ENCODE results near the gene SNRPD2.

SNRPD2 gene

DNA sequence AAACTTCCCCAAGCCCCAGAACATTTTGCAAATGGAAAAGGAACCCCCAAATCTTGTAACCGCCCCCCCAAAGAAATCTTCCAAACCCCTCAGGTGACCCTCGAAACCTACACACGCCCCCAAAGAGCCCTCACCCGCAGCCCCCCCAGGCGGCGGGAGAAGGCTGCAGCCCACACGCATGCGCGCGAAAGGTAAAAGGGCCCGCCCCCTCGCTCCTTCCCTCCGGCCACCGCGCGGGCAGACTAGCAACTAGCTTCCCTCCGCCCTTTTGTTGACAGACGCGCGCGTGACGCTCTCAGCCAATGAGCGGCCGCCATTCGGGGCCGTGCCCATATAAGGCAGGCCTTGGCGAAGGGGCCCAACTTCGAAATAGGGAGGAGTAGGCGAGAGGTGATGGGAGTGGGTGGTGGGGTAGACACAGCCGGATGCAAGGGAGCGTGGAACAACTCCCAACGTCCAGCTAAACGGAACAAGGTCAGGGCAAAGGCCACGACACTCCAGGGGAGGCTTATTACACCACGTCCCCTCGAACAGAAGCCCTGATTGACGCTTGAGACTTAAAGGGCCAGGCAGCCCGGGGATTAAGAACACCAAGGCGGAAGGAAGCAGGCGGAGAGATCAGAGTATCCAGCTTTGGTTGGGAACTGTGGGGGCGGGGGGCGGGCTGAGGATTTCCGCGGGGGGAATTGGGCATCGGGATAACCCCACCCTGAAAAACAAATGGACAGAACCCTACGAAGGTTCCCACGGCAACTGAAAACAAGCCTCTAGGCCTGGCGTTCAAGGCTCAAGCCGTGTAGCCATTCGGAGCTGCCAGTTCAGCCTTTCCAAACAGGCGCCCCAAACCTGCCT is 25.6 kb upstream of the SNRPD2 start:
- peaks cover 17% of the 10 kb centered on the region for H3K4me1 ChIP-seq (ENCODE audit: control insufficient read depth, insufficient read depth, low read length)
- H3K9me3 ChIP-seq (ENCODE audit: control insufficient read depth in 2 of 2, low read length in 2 of 2): no peaks in the 10 kb centered on the region
- H3K36me3 ChIP-seq (ENCODE audit: control insufficient read depth in 2 of 2, insufficient read depth in 2 of 2, low read length in 2 of 2): peaks cover 0 to 3% of the 10 kb centered on the region in 2 donors
- H3K4me3 ChIP-seq (ENCODE audit: low read length in 2 of 2): peak overlapping the region; percentile 91 to 99
- peak overlapping the region; percentile 95 to 96 for H3K9ac ChIP-seq (ENCODE audit: low read length in 2 of 2)
- H3K27ac ChIP-seq (ENCODE audit: low read length): peak overlapping the region; percentile 97
- H3K27me3 ChIP-seq (ENCODE audit: control insufficient read depth in 1 of 2, insufficient read depth in 2 of 2, low read length in 2 of 2): no peaks in the 10 kb centered on the region

DNA sequence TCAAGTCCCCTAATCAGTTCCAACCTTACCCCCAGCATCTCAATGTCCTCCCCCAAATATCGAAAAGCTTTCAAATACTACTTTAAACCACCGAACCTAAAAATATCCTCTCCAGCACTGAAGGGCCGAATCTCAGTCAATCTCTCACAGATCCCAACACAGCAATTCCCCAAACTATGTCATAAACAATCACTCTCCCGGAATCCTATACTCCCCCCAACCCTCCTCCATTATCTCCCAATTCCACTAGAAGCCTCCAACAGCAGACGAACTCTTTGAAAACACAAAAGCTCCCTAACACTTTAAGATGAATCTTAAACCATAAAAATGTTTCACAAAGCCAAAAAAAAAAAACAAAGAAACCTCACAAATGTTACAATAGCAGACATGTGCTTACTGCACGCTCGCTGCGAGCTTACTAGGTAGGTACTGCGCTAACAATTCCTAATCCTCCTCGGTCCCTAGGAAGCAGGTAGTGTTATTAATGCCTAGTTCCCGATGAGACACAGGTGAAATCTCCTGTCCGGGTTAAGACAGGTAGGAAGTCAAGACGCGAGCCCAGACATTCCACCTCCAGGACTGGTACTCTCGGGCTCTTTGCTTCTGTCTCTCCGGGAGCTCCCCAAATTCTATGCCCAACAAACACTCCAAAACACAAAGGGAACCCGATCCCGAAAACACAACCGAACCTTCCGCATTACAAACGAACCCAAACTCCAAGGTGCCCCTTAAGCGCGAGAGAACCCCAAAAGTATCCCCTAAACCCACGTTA is 24.8 kb upstream of the SNRPD2 start:
- Histone ChIP-seq H3K4me3 (ENCODE audit: low read length in 2 of 2) (peak overlapping the region; percentile 91 to 99), H3K9me3 (ENCODE audit: control insufficient read depth in 2 of 2, low read length in 2 of 2) (no peaks in the 10 kb centered on the region), H3K36me3 (ENCODE audit: control insufficient read depth in 2 of 2, insufficient read depth in 2 of 2, low read length in 2 of 2) (peaks cover 2 to 3% of the 10 kb centered on the region in 2 donors), H3K9ac (ENCODE audit: low read length in 2 of 2) (peak overlapping the region; percentile 94 to 95), H3K27ac (ENCODE audit: low read length) (peak overlapping the region; percentile 97), H3K4me1 (ENCODE audit: control insufficient read depth, insufficient read depth, low read length) (peaks cover 17% of the 10 kb centered on the region), H3K27me3 (ENCODE audit: control insufficient read depth in 1 of 2, insufficient read depth in 2 of 2, low read length in 2 of 2) (no peaks in the 10 kb centered on the region)

DNA sequence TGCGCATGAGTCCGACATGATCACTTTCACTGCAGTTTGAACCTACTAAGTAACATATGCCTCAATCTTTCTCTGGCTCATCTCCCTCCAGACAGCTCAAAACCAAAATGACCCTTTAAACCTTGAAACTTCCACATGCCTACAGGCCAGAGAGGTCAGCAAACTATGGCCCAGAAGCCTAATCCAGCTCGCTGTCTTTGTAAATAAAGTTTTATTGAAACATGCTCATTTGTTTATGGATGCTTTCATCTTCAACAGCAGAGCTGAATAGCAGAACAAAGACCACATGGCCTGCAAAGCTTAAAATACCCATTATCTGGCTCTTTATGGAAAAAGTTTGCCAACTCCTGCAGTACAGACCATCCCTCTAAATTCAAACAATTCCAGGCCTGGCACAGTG is 23.4 kb upstream of the SNRPD2 start:
- Histone ChIP-seq H3K4me1 (ENCODE audit: control insufficient read depth, insufficient read depth, low read length) (peaks cover 26% of the 10 kb centered on the region), H3K27ac (ENCODE audit: low read length) (no peak overlapping the region), H3K9ac (ENCODE audit: low read length in 2 of 2) (no peak overlapping the region), H3K36me3 (ENCODE audit: control insufficient read depth in 2 of 2, insufficient read depth in 2 of 2, low read length in 2 of 2) (peaks cover 2 to 3% of the 10 kb centered on the region in 2 donors), H3K27me3 (ENCODE audit: control insufficient read depth in 1 of 2, insufficient read depth in 2 of 2, low read length in 2 of 2) (no peaks in the 10 kb centered on the region), H3K4me3 (ENCODE audit: low read length in 2 of 2) (no peak overlapping the region), H3K9me3 (ENCODE audit: control insufficient read depth in 2 of 2, low read length in 2 of 2) (no peaks in the 10 kb centered on the region)

DNA sequence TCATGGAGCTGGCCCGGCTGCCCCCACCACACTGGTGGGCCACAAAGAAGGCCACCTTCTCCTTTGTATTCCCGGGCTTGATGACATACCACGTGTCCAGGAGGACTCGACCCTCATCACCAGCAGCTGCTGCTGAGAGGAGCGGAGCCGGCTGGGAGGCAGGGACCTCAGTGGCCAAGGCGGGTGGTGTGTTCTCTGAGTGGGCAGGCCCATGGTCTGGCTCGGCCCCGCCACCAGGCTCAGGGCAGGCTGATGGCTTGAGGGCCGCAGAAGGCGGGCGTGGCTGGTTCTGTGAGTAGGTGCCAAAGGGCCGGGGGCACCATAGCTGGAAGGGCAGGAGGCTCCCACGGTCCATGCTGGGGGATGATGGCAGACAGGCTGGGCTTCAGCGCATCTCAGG is 21.4 kb upstream of the SNRPD2 start:
- no peak overlapping the region for H3K27ac ChIP-seq (ENCODE audit: low read length)
- H3K9ac ChIP-seq (ENCODE audit: low read length in 2 of 2): no peak overlapping the region
- no peak overlapping the region for H3K4me3 ChIP-seq (ENCODE audit: low read length in 2 of 2)
- peaks cover 20% of the 10 kb centered on the region for H3K4me1 ChIP-seq (ENCODE audit: control insufficient read depth, insufficient read depth, low read length)
- H3K36me3 ChIP-seq (ENCODE audit: control insufficient read depth in 2 of 2, insufficient read depth in 2 of 2, low read length in 2 of 2): peaks cover 3 to 6% of the 10 kb centered on the region in 2 donors
- no peaks in the 10 kb centered on the region for H3K9me3 ChIP-seq (ENCODE audit: control insufficient read depth in 2 of 2, low read length in 2 of 2)
- H3K27me3 ChIP-seq (ENCODE audit: control insufficient read depth in 1 of 2, insufficient read depth in 2 of 2, low read length in 2 of 2): no peaks in the 10 kb centered on the region

DNA sequence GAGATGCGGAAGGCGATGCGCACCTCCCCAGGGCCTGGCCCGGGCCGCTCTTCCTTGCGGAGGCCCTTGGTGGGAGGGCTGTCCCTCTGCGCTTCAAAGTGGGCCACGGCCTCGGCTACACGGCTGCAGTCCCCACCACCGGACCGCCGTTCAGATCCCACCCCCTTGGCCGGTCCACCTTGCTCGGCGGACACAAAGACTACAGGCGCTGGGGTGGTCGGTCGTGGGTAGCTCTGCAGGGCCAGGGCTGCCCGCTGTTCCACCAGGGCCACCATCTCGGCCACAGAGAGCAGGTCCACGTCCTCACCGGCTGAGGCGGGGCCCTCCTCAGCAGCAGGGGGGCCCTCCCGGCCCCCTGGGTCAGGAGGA is 20.9 kb upstream of the SNRPD2 start:
- Histone ChIP-seq H3K36me3 (ENCODE audit: control insufficient read depth in 2 of 2, insufficient read depth in 2 of 2, low read length in 2 of 2) (peaks cover 3 to 6% of the 10 kb centered on the region in 2 donors), H3K4me1 (ENCODE audit: control insufficient read depth, insufficient read depth, low read length) (peaks cover 16% of the 10 kb centered on the region), H3K27ac (ENCODE audit: low read length) (no peak overlapping the region), H3K27me3 (ENCODE audit: control insufficient read depth in 1 of 2, insufficient read depth in 2 of 2, low read length in 2 of 2) (no peaks in the 10 kb centered on the region), H3K4me3 (ENCODE audit: low read length in 2 of 2) (no peak overlapping the region), H3K9ac (ENCODE audit: low read length in 2 of 2) (no peak overlapping the region), H3K9me3 (ENCODE audit: control insufficient read depth in 2 of 2, low read length in 2 of 2) (no peaks in the 10 kb centered on the region)

DNA sequence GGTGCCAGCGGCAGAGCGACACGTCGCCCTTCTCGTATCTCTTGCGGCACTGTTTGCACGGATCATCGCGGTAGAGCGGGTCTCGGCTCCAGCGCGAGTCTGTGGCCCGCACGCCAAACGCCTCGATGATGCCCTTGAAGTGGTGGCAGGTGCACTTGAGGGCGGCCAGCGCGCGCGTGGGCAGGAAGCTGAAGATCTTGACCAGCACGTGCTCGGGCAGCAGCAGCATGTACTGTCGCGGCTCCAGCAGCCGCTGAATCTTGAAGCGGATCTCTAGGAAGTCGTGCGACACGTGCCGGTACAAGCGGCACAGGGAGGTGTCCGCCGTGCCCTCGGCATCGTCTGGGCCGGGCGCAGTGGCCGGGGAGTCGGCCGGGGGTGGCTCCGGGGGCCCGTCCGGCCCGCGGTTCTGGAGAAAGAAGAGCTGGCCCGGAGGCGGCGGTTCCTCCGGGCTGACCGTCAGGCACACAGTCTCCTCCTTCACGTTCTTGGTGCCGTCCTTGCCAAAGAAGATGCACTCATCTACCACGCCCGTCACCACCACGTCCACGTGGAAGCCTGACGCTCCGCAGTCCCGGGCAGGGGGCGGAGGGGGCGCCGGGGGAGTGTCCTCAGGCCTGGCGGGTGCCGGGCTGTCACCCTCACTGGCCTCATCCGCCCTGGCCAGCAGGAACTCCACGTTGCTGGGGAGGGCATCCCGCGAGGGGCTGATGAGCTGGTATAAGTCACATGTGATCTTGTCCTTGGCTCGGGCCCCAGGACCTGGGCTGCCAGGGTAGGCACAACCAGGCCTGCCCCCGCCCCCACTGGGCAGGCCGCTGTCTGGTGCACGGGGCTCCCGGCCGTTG is 20.3 kb upstream of the SNRPD2 start:
- H3K27ac ChIP-seq (ENCODE audit: low read length): no peak overlapping the region
- H3K9ac ChIP-seq (ENCODE audit: low read length in 2 of 2): no peak overlapping the region
- peaks cover 15% of the 10 kb centered on the region for H3K4me1 ChIP-seq (ENCODE audit: control insufficient read depth, insufficient read depth, low read length)
- no peaks in the 10 kb centered on the region for H3K9me3 ChIP-seq (ENCODE audit: control insufficient read depth in 2 of 2, low read length in 2 of 2)
- peaks cover 3 to 6% of the 10 kb centered on the region in 2 donors for H3K36me3 ChIP-seq (ENCODE audit: control insufficient read depth in 2 of 2, insufficient read depth in 2 of 2, low read length in 2 of 2)
- no peaks in the 10 kb centered on the region for H3K27me3 ChIP-seq (ENCODE audit: control insufficient read depth in 1 of 2, insufficient read depth in 2 of 2, low read length in 2 of 2)
- H3K4me3 ChIP-seq (ENCODE audit: low read length in 2 of 2): no peak overlapping the region

DNA sequence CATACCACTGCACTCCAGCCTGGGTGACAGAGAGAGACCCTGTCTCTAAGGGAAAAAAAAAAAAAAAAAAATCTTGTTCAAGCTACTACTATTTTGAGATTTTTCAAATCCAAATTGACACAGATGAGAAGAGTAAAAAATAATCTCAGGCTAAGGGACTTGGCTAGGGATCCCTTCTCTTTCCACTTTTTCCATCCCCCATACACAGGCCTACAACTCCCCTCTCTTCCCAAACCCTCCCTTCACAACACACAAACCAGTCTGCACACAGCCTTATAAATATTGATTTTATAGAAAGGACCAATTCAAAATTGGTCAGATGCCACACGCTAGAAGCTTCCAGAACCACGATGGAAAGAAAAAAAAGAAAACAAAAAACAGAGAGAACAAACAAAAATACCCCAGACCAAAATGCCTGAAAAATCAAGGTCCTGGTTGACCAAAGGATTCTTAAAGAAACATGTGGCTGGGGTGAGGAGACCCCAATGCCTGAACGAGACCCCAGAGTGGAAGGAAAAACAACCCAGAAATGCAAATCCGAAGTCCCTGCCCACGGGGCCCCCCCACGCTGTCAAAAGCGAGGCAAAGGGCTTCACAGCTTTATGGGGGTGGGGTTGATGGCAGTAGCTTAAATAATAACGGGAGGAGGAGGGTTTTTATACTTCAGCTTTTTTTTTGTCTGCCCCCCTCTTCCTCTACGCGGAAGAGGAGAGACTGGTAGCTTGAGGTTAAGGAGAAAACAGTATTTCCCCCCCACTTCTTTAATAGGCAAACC is 18.8 kb upstream of the SNRPD2 start:
- no peaks in the 10 kb centered on the region for H3K27me3 ChIP-seq (ENCODE audit: control insufficient read depth in 1 of 2, insufficient read depth in 2 of 2, low read length in 2 of 2)
- H3K9me3 ChIP-seq (ENCODE audit: control insufficient read depth in 2 of 2, low read length in 2 of 2): no peaks in the 10 kb centered on the region
- peak overlapping the region; percentile 41 for H3K27ac ChIP-seq (ENCODE audit: low read length)
- peaks cover 9% of the 10 kb centered on the region for H3K4me1 ChIP-seq (ENCODE audit: control insufficient read depth, insufficient read depth, low read length)
- peak overlapping the region; percentile 36 to 60 for H3K9ac ChIP-seq (ENCODE audit: low read length in 2 of 2)
- H3K4me3 ChIP-seq (ENCODE audit: low read length in 2 of 2): no peak overlapping the region
- peaks cover 3 to 6% of the 10 kb centered on the region in 2 donors for H3K36me3 ChIP-seq (ENCODE audit: control insufficient read depth in 2 of 2, insufficient read depth in 2 of 2, low read length in 2 of 2)

DNA sequence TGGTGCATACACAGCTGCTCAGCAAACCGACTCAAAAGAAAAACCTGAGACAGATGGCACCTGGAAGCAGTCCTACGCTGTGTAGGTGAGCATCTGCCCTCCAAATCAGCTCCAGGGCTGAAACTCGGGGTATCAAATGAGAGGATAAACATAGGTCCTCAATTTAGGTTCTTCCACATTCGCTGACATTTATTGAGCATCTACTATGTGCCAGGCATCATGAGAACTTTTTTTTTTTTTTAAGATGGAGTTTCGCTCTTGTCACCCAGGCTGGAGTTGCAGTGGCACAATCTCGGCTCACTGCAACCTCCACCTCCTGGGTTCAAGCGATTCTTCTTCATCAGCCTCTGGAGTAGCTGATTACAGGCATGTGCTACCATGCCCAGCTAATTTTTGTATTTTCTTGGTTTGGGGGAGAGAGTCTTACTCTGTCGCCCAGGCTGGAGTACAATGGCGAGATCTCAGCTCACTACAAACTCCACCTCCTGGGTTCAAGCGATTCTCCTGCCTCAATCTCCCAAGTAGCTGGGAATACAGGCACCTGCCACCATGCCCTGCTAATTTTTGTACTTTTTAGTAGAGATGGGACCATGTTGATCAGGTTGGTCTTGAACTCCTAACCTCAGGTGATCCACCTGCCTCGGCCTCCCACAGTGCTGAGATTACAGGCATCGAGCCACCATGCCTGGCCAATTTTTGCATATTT is 14.1 kb upstream of the SNRPD2 start:
- Histone ChIP-seq H3K27me3 (ENCODE audit: control insufficient read depth in 1 of 2, insufficient read depth in 2 of 2, low read length in 2 of 2) (no peaks in the 10 kb centered on the region), H3K4me1 (ENCODE audit: control insufficient read depth, insufficient read depth, low read length) (peaks cover 6% of the 10 kb centered on the region), H3K27ac (ENCODE audit: low read length) (no peak overlapping the region), H3K4me3 (ENCODE audit: low read length in 2 of 2) (no peak overlapping the region), H3K9me3 (ENCODE audit: control insufficient read depth in 2 of 2, low read length in 2 of 2) (no peaks in the 10 kb centered on the region), H3K36me3 (ENCODE audit: control insufficient read depth in 2 of 2, insufficient read depth in 2 of 2, low read length in 2 of 2) (peaks cover 0 to 10% of the 10 kb centered on the region in 2 donors), H3K9ac (ENCODE audit: low read length in 2 of 2) (no peak overlapping the region)

DNA sequence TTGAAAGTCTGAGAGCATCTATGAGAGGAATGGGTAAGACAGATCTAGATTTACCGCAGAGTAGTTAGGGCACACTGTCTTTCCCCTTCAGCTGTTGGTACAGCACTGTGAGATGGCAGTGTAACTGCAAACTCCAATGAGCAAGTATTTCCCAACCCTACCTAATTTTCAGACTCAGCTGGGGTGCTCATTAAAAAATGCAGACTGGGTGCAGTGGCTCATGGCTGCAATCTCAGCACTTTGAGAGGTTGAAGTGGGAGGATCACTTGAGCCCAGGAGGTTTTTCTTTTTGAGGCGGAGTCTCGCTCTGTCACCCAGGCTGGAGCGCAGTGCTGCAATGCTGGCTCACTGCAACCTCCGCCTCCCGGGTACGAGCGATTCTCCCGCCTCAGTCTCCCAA is 13.4 kb upstream of the SNRPD2 start:
- H3K27ac ChIP-seq (ENCODE audit: low read length): no peak overlapping the region
- H3K27me3 ChIP-seq (ENCODE audit: control insufficient read depth in 1 of 2, insufficient read depth in 2 of 2, low read length in 2 of 2): no peaks in the 10 kb centered on the region
- H3K4me1 ChIP-seq (ENCODE audit: control insufficient read depth, insufficient read depth, low read length): no peaks in the 10 kb centered on the region
- no peaks in the 10 kb centered on the region for H3K9me3 ChIP-seq (ENCODE audit: control insufficient read depth in 2 of 2, low read length in 2 of 2)
- no peak overlapping the region for H3K4me3 ChIP-seq (ENCODE audit: low read length in 2 of 2)
- peaks cover 0 to 10% of the 10 kb centered on the region in 2 donors for H3K36me3 ChIP-seq (ENCODE audit: control insufficient read depth in 2 of 2, insufficient read depth in 2 of 2, low read length in 2 of 2)
- no peak overlapping the region for H3K9ac ChIP-seq (ENCODE audit: low read length in 2 of 2)
